ENCODE measurements around the gene SLAIN1.

SLAIN1 gene

DNA sequence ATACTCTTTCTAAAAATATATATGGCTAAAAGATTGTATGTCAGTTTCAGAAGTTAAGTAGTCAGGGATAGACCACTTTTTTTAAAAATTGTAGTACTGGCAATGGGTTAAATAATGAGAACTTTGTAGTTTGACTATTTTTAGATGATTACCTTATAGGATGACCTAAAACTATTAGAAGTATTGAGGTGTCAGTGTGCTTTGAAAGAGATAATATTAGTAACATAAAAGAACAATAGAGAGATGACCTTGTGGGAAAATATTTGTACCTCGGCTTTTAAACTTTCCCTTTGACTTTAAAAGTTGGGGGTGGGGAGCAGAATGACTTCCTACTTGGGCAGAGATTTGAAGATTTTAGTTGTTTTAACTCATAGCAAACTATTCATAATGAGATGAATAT, 48.3 kb downstream of the SLAIN1 start:
- TF ChIP-seq, protein P1, sequence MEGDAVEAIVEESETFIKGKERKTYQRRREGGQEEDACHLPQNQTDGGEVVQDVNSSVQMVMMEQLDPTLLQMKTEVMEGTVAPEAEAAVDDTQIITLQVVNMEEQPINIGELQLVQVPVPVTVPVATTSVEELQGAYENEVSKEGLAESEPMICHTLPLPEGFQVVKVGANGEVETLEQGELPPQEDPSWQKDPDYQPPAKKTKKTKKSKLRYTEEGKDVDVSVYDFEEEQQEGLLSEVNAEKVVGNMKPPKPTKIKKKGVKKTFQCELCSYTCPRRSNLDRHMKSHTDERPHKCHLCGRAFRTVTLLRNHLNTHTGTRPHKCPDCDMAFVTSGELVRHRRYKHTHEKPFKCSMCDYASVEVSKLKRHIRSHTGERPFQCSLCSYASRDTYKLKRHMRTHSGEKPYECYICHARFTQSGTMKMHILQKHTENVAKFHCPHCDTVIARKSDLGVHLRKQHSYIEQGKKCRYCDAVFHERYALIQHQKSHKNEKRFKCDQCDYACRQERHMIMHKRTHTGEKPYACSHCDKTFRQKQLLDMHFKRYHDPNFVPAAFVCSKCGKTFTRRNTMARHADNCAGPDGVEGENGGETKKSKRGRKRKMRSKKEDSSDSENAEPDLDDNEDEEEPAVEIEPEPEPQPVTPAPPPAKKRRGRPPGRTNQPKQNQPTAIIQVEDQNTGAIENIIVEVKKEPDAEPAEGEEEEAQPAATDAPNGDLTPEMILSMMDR (IDR thresholded peaks at IDR 0.05): no peak

DNA sequence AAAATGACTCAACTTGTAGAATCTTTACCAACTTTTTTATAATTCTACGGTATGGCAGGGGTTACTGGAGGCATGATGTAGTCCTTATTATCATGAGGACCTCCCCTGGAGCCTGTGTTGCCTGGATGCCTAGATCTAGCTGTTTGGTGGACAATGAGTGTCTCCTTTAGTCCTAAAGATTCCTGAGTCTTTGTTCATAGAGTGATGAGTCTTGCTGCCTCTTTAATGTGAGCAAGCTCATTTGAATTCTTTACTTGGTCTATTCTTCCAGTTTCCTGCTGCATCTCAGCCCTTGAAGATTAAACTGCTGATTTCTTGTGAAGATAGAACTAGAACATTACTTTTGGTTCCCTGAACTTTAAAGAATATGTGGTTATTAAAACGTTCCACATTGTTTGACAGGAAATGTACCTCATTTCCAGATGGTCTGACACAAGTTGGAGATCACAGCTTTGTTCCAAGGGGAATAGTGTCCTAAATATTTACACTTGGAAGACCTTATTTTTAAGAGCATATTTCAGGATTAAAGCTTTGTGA, 51.9 kb downstream of the SLAIN1 start:
- TF ChIP-seq, protein P1 (IDR thresholded peaks at IDR 0.05): no peak

DNA sequence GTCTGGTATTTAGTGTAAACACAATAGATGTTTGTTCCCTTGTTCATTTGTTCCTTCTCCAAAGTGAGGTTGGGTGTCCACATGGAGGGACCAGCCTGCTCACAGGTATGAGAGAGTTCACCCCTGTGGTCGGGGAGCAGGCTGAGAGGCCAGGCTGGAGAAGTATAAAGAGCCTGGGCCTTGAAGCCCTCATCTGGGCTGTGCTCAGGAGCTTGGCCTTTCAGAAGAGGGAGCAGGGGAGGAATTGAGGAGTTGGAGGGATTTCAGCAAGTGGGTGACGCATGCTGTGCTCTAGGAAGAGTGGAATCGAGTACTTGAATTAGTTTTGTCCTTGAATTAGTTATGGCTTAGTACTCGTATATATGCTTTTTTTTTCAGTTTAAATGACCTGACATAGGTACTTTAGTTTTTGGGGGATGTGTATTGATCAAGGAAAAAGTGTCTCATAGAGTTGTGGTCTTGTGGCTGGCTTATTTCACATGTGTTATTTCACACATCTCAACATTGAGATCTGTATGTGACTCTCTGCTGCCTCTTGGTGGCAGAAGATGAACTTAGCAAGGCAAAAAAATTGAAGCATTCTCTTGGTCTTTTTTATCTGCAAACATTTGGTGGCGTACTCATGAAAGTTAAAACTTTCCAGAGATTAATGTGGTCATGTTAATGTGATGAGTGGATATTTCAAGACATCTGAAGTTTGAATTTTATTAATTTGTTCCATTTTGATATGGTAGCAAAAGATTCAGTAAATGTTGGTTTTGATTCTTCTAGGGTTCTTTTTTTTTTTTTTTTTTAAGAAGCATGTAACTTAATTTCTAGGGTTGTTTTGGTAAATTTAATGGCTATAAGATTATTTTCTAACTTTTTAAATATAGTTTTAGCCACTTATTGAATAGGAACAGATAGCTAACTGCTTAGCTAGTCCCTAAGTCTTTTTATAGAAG, 54.3 kb downstream of the SLAIN1 start:
- TF ChIP-seq, protein P1 (IDR thresholded peaks at IDR 0.05): peak; percentile 78

DNA sequence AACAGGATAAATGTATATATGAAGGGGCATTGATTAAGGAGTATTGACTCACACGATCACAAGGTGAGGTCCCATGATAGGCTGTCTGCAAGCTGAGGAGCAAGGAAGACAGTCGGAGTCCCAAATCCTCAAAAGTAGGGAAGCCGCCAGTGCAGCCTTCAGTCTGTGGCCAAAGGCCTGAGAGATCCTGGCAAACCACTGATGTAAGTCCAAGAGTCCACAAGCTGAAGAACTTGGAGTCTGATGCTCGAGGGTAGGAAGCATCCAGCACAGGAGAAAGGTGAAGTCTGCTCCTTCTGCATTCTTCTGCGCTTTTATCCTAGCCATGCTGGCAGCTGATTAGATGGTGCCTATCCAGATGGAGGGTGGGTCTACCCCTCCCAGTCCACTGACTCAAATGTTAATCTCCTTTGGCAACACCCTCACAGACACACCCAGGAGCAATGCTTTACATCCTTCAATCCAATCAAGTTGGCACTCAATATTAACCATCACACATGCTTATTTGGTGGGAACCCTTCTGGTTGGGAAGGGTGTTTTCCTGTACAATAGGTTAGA, 55.1 kb downstream of the SLAIN1 start:
- TF ChIP-seq, protein P1 (IDR thresholded peaks at IDR 0.05): no peak

- TF ChIP-seq, protein P1 (IDR thresholded peaks at IDR 0.05): no peak
These were observed 63.4 kb downstream of the SLAIN1 start for GRCh38 chr13:77760893-77761292.

DNA sequence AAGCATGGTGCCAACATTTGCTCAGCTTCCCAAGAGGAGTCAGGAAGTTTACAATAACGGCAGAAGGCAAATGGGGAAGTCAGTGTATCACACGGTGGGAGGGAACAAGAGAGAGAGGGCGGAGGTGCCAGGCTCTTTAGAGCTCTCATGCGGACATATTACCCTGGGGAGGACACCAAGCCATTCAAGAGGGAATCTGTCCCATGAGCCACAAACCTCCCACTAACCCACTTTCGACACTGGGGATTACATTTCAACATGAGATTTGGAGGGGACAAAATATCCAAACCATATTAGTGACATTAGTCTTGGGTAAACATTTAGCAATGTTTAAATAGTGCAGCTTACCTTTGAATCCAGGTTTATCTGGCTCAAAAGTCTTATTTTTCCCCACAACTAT, 69.9 kb downstream of the SLAIN1 start:
- TF ChIP-seq, protein P1 (IDR thresholded peaks at IDR 0.05): no peak

DNA sequence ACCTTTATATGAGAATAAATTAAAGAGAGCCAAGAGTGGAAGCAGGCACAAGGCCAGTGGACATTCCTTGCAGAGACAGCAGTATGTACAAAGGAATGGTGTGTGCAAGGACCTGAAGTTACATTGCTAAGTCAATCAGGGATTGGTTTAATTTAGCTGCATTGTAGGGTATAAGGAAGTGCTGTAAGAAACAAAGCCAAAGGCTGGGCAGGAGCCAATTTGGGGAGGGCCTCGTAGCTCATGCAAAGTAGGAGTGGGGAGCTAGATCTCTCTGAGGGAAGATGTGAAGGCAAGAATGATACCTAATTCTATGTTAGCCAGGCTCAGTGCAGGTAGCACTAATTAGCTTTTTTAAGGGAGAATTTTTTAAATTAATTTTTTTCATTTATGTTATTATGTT, 76.7 kb downstream of the SLAIN1 start:
- TF ChIP-seq, protein P1 (IDR thresholded peaks at IDR 0.05): no peak
